ENCODE measurements around the gene ME1. TPM values are rescaled to one million over a fixed set of nuclear protein-coding genes. Genes with fewer than 3 reads are reported as not detected.

The ME1 gene
- total and polyA plus RNA-seq, 9 of the 15 experiments (the other 6 are each of a cell fraction or from before 2014, with no cell fraction given) = 3.2 to 10.4 (median 5.5) TPM

DNA sequence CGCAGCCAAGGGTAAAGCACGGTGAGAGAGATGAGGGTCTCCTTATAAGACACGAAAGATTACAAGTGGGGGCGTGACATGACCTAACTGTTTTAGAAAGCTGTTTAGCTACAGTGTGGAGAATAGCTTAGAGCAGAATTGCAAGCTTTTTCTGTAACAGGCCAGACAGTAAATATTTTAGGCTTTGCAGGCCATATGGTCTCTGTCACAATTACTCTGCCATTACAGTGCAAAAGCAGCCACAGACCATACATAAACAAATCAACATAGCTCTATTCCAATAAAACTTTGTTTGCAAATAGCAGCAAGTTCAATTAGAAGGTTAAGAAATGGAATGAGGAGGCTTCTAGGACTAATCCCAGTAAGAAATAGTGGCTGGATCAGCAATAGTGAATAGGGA is 254.6 kb downstream of the ME1 start (continued):
- TF ChIP-seq, protein P1, sequence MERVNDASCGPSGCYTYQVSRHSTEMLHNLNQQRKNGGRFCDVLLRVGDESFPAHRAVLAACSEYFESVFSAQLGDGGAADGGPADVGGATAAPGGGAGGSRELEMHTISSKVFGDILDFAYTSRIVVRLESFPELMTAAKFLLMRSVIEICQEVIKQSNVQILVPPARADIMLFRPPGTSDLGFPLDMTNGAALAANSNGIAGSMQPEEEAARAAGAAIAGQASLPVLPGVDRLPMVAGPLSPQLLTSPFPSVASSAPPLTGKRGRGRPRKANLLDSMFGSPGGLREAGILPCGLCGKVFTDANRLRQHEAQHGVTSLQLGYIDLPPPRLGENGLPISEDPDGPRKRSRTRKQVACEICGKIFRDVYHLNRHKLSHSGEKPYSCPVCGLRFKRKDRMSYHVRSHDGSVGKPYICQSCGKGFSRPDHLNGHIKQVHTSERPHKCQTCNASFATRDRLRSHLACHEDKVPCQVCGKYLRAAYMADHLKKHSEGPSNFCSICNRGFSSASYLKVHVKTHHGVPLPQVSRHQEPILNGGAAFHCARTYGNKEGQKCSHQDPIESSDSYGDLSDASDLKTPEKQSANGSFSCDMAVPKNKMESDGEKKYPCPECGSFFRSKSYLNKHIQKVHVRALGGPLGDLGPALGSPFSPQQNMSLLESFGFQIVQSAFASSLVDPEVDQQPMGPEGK (CRISPR knock-in tag; IDR thresholded peaks at IDR 0.05; ENCODE audit: borderline replicate concordance) = no peak
- no peak for TF ChIP-seq ARHGAP35 (IDR thresholded peaks at IDR 0.05; ENCODE audit: partially characterized antibody)
- TF ChIP-seq, protein P2, sequence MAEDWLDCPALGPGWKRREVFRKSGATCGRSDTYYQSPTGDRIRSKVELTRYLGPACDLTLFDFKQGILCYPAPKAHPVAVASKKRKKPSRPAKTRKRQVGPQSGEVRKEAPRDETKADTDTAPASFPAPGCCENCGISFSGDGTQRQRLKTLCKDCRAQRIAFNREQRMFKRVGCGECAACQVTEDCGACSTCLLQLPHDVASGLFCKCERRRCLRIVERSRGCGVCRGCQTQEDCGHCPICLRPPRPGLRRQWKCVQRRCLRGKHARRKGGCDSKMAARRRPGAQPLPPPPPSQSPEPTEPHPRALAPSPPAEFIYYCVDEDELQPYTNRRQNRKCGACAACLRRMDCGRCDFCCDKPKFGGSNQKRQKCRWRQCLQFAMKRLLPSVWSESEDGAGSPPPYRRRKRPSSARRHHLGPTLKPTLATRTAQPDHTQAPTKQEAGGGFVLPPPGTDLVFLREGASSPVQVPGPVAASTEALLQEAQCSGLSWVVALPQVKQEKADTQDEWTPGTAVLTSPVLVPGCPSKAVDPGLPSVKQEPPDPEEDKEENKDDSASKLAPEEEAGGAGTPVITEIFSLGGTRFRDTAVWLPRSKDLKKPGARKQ (CRISPR knock-in tag; IDR thresholded peaks at IDR 0.05) = no peak

DNA sequence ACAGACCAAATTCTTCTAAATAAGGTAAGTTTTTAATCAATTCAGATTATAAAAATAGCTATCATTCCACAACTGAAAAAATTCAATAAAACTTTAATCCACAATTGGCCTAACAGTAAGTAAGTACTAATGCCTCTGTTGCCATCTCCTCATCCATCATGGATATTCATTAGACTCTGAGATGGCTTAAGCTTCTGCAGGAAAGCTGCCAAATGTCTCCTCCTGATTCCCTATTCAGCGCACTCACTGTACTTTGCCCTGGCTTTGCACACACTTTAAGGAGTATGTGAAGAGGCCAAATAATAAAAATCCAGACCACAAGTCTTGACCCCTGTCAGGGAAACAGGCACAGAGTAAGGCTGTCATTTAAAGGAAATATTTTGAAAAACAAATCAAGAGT is 261.3 kb downstream of the ME1 start:
- ATAC-seq (no peak), FAIRE-seq (no peak), DNase-seq (ENCODE audit: extremely low read depth in 1 of 4, low spot score in 3 of 4) (no peak)
- Histone ChIP-seq H3K9me3 (replicated peaks; ENCODE audit: control insufficient read depth, insufficient read depth, low read depth, low read length) (no peaks in the 10 kb centered on the region), H3K4me1 (replicated peaks in 1 of 2; ENCODE audit: control insufficient read depth in 2 of 2, insufficient read depth in 2 of 2, low read length in 2 of 2) (no peaks in the 10 kb centered on the region), H3K9me1 (ENCODE audit: control insufficient read depth, insufficient read depth, low read length) (no peaks in the 10 kb centered on the region), H3K27ac (ENCODE audit: extremely low read depth, low read depth, low read length) (no peak overlapping the region), H4K20me1 (replicated peaks; ENCODE audit: control insufficient read depth, insufficient read depth, low read length) (no peaks in the 10 kb centered on the region), H3K4me2 (ENCODE audit: insufficient read depth, low read length) (no peak overlapping the region), H3K9ac (ENCODE audit: insufficient read depth in 1 of 2, low read depth in 2 of 2, low read length in 2 of 2) (no peak overlapping the region), H3K36me3 (ENCODE audit: control insufficient read depth, insufficient read depth, low read length) (peaks cover 86% of the 10 kb centered on the region), H2AFZ (ENCODE audit: low read depth, low read length) (no peak overlapping the region), H3K4me3 (no peak overlapping the region), H3K27me3 (ENCODE audit: control insufficient read depth in 2 of 2, insufficient read depth in 2 of 2, low read length in 2 of 2) (no peaks in the 10 kb centered on the region), H3K79me2 (ENCODE audit: control insufficient read depth, insufficient read depth, low read length) (no peaks in the 10 kb centered on the region)
- ChIA-PET CTCF (ENCODE audit: low intra/inter-chr PET ratio) (no interaction called here), POLR2A (interaction anchor here (1.1 to 1.5 kb wide), 2 partner anchors 12 to 15 kb away, joined by 5 read pairs; no protein-coding TSS in a partner anchor)
- TF ChIP-seq WHSC1 (IDR thresholded peaks at IDR 0.05; ENCODE audit: low read length) = no peak
- no peak for TF ChIP-seq NEUROD1 (IDR thresholded peaks at IDR 0.05; ENCODE audit: borderline replicate concordance, low read depth, low read length, partially characterized antibody)
- in situ Hi-C loops (cut with MboI) = no loop called here
- 100% methylated on average over 1 of the region's 1 CpG for WGBS (ENCODE audit: insufficient coverage, low coverage, missing lambda C conversion rate)
- intact Hi-C loops (cut with micrococcal nuclease) = no loop called here
- no TSS peak for BruUV-seq (replicated peaks)

All from K562 (cell line).